ENCODE results near the gene ANO9. TPM values are rescaled to one million over a fixed set of nuclear protein-coding genes. Genes with fewer than 3 reads are reported as not detected.

Gene ANO9, protein sequence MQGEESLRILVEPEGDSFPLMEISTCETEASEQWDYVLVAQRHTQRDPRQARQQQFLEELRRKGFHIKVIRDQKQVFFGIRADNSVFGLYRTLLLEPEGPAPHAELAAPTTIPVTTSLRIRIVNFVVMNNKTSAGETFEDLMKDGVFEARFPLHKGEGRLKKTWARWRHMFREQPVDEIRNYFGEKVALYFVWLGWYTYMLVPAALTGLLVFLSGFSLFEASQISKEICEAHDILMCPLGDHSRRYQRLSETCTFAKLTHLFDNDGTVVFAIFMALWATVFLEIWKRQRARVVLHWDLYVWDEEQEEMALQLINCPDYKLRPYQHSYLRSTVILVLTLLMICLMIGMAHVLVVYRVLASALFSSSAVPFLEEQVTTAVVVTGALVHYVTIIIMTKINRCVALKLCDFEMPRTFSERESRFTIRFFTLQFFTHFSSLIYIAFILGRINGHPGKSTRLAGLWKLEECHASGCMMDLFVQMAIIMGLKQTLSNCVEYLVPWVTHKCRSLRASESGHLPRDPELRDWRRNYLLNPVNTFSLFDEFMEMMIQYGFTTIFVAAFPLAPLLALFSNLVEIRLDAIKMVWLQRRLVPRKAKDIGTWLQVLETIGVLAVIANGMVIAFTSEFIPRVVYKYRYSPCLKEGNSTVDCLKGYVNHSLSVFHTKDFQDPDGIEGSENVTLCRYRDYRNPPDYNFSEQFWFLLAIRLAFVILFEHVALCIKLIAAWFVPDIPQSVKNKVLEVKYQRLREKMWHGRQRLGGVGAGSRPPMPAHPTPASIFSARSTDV
- 1 to 10 TPM; 8.4 to 9.1 TPM for total RNA-seq

DNA sequence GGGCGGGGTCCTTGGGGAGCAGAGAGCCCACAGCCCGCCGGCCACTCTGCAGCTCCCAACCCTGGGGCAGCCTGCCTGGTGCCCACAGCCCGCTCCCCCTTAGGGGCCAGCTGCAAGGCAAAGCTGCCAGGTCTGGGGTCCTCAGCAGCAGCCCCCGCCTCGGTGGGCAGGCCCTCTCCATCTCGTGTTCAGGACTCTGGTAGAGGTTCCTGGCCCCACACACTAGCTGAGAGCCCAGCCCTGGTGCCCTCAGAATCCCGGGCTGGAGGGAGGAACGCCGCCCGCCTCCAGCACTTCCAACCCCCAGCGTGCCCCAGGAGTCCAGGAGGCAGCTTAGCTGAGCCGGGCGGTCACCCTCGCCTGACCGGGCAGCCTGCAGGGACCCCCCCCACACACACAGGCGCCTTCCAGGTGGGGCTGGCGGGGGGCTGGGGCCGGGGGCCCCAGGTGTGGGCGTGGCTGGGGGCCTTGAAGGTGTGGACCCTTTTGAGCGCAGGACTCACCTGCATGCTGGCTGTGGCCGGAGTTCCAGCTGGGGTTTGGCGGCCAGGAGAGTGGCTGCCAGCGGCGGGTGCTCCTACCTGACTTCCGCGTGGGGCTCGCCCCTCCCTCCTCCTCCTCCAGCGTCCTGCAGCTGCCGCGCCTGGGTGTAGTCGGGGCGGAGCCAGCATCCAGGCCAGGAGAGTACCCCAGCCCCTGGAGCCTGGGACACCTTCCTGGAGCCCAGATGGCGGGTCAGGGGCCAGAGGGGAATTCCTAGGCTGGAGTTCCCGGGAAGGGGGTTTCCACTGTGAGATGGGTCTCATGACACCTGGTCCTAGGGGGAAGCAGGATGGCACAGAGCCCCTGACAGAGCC lies at the start of gene ANO9:
ANO9 (minus strand) TSS at position 594 of the 857 bp plus-strand sequence; CDS start at position 509, 85 bp downstream.
- no peaks in the 10 kb centered on the region for H3K27me3 ChIP-seq (replicated peaks; ENCODE audit: insufficient read depth)

DNA sequence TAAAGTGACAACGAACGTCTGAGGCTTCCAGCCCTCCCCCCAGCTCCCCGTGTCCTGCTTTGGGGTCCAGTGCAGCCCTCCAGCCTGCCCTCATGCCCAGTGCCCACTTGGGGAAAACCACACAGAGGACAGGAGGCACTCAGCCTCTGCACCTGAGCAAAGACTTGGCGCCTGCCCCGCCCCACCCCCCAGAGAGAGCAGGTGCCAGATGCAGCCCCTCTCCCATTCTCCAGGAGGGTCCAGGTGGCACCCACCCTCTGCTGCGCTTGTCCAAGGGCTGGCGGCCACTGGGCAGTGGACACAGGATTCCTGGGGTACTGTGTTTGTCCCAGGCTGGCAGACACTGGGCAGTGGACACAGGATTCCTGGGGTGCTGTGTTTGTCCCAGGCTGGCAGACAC lies 49.5 kb upstream of the ANO9 start:
- Histone ChIP-seq H3K4me1 (replicated peaks) (no peaks in the 10 kb centered on the region), H3K9me3 (no peaks in the 10 kb centered on the region), H3K27me3 (replicated peaks; ENCODE audit: insufficient read depth) (no peaks in the 10 kb centered on the region), H3K36me3 (peaks cover 0 to 9% of the 10 kb centered on the region in 2 donors), H3K27ac (no peak overlapping the region), H3K4me3 (no peak overlapping the region)
- 76% methylated on average over 7 of the region's 7 CpGs for whole genome bisulfite sequencing
- TF ChIP-seq POLR2A (IDR thresholded peaks at IDR 0.05) (no peak), POLR2AphosphoS5 (IDR thresholded peaks at IDR 0.05) (no peak)
- TF ChIP-seq, protein P1, sequence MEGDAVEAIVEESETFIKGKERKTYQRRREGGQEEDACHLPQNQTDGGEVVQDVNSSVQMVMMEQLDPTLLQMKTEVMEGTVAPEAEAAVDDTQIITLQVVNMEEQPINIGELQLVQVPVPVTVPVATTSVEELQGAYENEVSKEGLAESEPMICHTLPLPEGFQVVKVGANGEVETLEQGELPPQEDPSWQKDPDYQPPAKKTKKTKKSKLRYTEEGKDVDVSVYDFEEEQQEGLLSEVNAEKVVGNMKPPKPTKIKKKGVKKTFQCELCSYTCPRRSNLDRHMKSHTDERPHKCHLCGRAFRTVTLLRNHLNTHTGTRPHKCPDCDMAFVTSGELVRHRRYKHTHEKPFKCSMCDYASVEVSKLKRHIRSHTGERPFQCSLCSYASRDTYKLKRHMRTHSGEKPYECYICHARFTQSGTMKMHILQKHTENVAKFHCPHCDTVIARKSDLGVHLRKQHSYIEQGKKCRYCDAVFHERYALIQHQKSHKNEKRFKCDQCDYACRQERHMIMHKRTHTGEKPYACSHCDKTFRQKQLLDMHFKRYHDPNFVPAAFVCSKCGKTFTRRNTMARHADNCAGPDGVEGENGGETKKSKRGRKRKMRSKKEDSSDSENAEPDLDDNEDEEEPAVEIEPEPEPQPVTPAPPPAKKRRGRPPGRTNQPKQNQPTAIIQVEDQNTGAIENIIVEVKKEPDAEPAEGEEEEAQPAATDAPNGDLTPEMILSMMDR (IDR thresholded peaks at IDR 0.05): no peak
- intact Hi-C loops (cut with DNase I): no loop called here
- DNase-seq (ENCODE audit: low spot score): no peak

More for the DNA sequence above, at the start of gene ANO9:
- TF ChIP-seq POLR2AphosphoS5 (IDR thresholded peaks at IDR 0.05) (no peak), POLR2A (IDR thresholded peaks at IDR 0.05) (peak; percentile 56)
- no peaks in the 10 kb centered on the region for H3K4me1 ChIP-seq (replicated peaks)
- 10% methylated on average over 23 of the region's 35 CpGs for WGBS
- DNase-seq (ENCODE audit: low spot score): peak; percentile 61
- H3K4me3 ChIP-seq: peak within 1 kb of the TSS; percentile 26 to 37
- no peaks in the 10 kb centered on the region for H3K36me3 ChIP-seq
- H3K9me3 ChIP-seq: no peaks in the 10 kb centered on the region
- intact Hi-C loops (cut with DNase I): no loop called here
- peak within 1 kb of the TSS in 1 of 2 donors; percentile 12 for H3K27ac ChIP-seq

DNA sequence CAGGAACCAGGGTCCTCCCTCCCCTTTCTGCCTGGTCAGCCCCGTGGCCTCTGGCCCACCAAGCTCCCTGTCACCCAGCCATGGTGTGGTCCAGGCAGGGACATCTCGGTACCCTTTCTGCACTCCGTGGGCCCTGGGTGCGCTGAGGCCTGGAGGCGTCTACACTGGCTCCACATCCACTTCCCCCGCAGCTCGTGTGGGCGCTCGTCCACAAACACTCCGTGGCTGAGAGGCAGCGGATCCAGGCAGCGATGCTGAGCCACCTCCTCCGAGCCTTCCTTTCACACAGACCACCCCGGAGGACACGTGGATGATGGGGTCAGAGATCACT lies 49.1 kb upstream of the ANO9 start:
- Histone ChIP-seq H3K4me3 (no peak overlapping the region), H3K27ac (no peak overlapping the region), H3K27me3 (replicated peaks; ENCODE audit: insufficient read depth) (no peaks in the 10 kb centered on the region), H3K36me3 (peaks cover 0 to 9% of the 10 kb centered on the region in 2 donors), H3K4me1 (replicated peaks) (no peaks in the 10 kb centered on the region), H3K9me3 (no peaks in the 10 kb centered on the region)
- no peak for TF ChIP-seq POLR2AphosphoS5 (IDR thresholded peaks at IDR 0.05)
- no peak for TF ChIP-seq POLR2A (IDR thresholded peaks at IDR 0.05)
- TF ChIP-seq, protein P1 (IDR thresholded peaks at IDR 0.05): no peak
- DNase-seq (ENCODE audit: low spot score): no peak
- intact Hi-C loops (cut with DNase I): no loop called here
- WGBS: 91% methylated on average over 15 of the region's 15 CpGs

DNA sequence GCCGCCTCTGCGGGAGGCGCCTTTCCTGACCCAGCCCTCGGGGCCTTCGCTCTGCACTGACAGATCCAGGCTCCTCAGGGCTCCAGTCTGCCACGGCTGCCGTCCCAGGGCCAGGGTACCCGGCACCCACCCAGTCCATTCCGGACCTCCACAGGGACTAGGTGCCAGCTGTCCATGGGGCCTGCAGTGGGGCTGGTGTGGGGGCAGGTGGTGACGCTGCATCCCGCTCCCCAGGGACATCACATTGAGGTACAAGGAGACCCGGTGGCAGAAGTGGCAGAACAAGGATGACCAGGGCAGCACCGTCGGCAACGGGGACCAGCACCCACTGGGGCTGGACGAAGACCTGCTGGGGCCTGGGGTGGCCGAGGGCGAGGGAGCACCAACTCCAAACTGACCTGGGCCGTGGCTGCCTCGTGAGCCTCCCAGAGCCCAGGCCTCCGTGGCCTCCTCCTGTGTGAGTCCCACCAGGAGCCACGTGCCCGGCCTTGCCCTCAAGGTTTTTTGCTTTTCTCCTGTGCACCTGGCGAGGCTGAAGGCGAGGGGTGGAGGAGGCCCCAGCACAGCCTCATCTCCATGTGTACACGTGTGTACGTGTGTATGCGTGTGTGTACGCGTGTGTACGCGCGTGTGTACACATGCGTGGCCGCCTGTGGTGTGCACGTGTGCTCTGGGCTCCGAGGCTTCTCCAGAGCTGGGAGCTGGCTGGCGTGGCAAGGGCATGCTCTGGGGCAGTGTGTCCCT lies 48.5 kb upstream of the ANO9 start:
- intact Hi-C loops (cut with DNase I): no loop called here
- peaks cover 0 to 9% of the 10 kb centered on the region in 2 donors for H3K36me3 ChIP-seq

More for the DNA sequence above, 48.5 kb upstream of the ANO9 start:
- Histone ChIP-seq H3K9me3 (no peaks in the 10 kb centered on the region), H3K27me3 (replicated peaks; ENCODE audit: insufficient read depth) (no peaks in the 10 kb centered on the region), H3K4me3 (no peak overlapping the region), H3K4me1 (replicated peaks) (no peaks in the 10 kb centered on the region), H3K27ac (no peak overlapping the region)
- no peak for TF ChIP-seq POLR2A (IDR thresholded peaks at IDR 0.05)
- TF ChIP-seq, protein P1 (IDR thresholded peaks at IDR 0.05): no peak
- no peak for TF ChIP-seq POLR2AphosphoS5 (IDR thresholded peaks at IDR 0.05)
- no peak for DNase-seq (ENCODE audit: low spot score)
- WGBS: 92% methylated on average over 38 of the region's 38 CpGs
